Left lobe of liver (tissue), 2 donors: Measurements from ENCODE around the gene PWWP2B. TPM values are rescaled to one million over a fixed set of nuclear protein-coding genes. Genes with fewer than 3 reads are reported as not detected.

ENCODE experiments used
- ATAC-seq: fragments of 200-7000 bp; cut with Tn5 transposase; one replicate; pipeline ENCODE4 v1.9.1; 2020; ENCODE audit warnings: mild to moderate bottlenecking, moderate library complexity
- DNase-seq: peaks from one replicate; pipeline ENCODE4 v3.0.0-alpha.2; 2020; ENCODE audit warnings: low spot score
- total RNA-seq: library from RNA; stranded (reverse); gene quantifications from one replicate; pipeline ENCODE4 v1.2.1, GENCODE V29; 2021
- donor health status: DM: no; HTN: no; CAD: no; lungs with moderate emphysema.
- donor health status: DM: no; HTN: yes; CAD: no.

The PWWP2B gene
- total RNA-seq = 5.8 TPM

DNA sequence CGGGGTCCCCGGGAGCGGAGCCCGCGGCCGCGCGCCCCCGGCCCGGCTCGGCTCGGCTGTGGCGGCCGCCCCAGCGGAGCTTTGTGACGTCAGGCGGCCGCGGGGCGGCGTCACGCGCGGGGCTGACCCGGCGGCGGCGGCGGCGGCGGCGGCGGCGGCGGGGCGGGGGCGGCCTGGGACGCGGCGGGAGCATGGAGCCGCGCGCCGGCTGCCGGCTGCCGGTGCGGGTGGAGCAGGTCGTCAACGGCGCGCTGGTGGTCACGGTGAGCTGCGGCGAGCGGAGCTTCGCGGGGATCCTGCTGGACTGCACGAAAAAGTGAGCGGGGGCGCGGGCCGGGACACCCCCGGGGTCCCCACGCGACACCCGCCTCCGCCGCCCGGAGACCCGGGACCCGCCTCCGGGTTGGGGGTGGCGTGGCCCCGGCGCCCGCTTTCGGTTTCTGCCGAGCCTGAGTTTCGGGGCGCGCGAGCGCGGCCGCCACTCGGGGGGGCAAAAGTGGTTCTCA, at the start of gene PWWP2B:
TSS of gene PWWP2B (plus strand) at position 165 of the 506 bp plus-strand sequence. CDS start at position 192, 27 bp downstream.
- peak; percentile 33 for ATAC-seq
- no peak for DNase-seq

DNA sequence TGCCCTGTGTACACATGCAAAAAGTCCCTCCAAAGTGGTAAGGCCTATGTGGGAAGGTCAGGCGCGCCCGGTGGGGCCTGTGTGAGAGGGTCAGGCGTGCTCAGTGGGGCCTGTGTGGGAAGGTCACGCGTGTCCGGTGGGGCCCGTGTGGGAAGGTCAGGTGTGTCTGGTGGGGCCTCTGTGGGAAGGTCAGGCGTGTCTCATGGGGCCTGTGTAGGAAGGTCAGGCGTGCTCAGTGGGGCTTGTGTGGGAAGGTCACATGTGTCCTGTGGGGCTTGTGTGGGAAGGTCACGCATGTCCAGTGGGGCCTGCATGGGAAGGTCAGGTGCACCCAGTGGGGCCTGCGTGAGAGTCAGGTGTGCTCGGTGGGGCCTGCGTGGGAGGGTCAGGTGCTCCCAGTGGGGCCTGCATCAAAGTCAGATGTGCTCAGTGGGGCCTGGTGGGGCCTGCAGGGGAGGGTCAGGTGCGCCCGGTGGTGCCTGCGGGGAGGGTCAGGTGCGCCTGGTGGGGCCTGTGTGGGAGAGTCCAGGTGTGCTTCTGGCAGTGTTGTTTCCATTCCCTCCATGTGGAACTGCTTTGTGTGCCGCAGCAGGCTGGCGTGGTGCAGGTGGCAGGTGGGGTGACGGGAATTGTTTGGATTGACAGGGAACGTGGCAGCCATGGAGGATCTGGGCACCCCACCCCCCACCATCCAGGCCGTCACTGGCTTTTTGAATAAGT, 49.6 kb upstream of the PWWP2B start:
- ATAC-seq (no peak), DNase-seq (no peak)

DNA sequence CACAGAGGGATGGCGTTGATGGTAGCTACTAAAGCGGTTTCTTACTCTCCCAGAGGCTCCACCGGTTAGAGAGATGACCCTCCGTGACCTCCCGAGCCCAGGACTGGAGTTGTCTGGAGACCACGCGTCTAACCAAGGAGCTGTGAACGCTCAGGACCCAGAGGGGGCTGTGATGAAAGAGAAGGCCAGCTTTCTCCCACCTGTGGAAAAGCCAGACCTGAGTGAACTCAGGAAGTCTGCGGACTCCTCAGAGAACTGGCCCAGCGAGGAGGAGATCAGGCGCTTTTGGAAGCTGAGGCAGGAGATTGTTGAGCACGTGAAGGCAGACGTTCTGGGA, 49.1 kb upstream of the PWWP2B start:
- no peak for DNase-seq
- ATAC-seq = no peak

DNA sequence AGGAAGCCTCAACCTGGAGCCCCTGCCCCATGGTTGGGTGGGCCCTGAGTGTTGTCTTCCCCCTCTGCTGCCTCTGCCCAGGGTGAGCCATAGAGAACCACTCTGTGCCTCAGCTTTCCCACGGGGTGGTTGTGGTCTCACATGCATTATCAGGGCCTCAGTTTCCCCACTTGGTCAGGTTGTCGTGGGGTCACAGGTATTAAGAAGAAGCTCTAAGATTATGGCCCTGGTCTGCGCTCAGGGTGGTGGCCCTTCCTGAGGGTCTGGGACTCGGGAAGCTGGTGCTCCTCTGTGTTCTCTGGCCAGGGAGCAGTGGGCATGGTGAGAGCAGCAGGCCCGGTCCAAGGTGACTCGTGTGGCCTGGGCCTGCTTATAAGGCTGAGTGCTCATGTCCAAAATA, 47.2 kb upstream of the PWWP2B start:
- DNase-seq = no peak
- ATAC-seq = no peak

DNA sequence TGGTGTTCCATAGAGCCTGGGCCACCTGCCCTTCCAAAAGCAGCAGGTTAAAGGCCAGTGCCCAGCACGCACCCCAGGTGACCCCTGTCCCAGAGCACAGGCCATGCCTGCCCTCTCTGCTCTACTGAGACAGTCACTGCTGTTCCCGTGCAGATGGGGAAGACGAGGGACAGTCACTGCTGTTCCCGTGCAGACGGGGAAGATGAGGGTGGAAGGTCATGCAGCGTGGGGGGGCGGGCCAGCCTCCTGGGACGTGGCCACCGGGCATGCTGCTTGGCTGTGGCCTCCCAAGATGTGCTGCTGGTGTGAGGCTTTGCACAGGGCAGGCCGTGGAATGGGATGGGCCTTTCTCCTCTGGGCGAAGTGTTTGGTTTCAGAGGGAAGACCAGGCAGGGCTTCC, 46.6 kb upstream of the PWWP2B start:
- DNase-seq = no peak

DNA sequence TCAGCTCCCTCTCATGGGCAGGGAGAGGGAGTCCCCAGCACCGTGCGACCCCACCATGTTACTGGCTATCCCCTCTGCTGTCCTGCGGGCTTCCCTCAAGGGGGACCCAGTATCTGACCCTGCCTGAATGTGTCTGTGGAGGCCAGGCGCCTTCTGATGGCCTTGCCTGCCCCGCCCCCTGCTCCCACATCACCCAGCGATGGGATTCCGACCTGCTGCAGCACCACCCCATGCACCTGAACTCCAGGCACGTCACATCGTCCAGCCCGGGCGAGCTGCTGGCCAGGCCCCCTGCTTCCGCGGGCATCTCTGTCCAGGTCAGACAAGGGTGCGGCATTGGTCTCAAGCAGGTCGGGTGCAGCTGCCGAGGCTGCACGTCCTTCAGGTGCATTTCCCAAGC, 46.1 kb upstream of the PWWP2B start:
- ATAC-seq (no peak), DNase-seq (no peak)

More for the DNA sequence above, 46.6 kb upstream of the PWWP2B start:
- no peak for ATAC-seq

DNA sequence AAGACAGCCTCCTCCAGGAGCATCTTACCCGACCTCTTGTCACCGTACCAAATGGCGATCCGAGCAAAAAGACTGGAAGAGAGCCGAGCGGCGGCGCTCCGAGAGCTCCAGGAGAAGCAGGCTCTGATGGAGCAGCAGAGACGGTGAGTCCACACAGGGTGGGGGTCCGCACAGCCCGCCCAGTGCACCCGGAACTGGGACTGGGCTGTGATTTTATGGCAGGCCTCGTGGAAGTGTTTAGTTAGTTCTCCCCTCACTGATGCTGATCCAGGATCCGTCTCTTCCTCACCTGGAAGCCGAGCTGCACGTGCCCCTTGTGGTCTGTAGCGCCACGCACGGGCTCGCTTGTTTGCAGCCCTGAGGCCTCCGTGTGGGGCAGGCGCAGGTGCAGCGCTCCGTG, 45.4 kb upstream of the PWWP2B start:
- no peak for ATAC-seq
- no peak for DNase-seq

DNA sequence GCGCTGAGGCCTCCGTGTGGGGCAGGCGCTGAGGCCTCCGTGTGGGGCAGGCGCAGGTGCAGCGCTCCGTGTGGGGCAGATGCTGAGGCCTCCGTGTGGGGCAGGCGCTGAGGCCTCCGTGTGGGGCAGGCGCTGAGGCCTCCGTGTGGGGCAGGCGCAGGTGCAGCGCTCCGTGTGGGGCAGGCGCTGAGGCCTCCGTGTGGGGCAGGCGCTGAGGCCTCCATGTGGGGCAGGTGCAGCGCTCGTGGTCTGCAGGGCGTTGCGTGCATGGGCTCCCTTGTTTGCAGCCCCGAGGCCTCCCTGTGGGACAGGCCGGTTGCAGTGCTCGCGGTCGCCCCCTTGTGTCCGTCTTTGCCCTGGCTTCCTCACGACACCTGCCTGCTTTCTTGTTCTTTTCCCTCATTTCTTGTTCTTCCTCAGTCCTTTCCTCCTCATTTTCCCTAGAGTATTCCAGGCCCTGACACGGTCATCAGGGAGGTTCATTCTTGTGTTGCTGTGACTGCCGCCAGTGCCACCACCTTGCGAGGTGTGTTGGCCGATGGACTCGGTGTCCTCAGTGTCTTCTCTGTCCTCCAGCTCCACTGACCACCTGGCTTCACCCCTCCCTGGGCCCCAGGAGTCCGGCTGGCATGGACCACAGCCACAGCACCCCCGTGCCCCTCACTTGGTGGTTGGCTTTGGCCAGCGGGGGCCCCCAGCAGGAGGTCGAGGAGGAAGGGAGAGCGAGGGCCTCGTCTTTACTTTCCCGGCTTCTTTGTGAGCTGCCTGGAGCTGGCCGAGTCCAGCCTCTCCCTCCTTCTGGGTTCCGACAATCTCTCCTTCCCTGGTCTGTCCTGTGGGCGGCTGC, 44.3 kb upstream of the PWWP2B start:
- ATAC-seq = peak; percentile 86
- DNase-seq = peak; percentile 71

DNA sequence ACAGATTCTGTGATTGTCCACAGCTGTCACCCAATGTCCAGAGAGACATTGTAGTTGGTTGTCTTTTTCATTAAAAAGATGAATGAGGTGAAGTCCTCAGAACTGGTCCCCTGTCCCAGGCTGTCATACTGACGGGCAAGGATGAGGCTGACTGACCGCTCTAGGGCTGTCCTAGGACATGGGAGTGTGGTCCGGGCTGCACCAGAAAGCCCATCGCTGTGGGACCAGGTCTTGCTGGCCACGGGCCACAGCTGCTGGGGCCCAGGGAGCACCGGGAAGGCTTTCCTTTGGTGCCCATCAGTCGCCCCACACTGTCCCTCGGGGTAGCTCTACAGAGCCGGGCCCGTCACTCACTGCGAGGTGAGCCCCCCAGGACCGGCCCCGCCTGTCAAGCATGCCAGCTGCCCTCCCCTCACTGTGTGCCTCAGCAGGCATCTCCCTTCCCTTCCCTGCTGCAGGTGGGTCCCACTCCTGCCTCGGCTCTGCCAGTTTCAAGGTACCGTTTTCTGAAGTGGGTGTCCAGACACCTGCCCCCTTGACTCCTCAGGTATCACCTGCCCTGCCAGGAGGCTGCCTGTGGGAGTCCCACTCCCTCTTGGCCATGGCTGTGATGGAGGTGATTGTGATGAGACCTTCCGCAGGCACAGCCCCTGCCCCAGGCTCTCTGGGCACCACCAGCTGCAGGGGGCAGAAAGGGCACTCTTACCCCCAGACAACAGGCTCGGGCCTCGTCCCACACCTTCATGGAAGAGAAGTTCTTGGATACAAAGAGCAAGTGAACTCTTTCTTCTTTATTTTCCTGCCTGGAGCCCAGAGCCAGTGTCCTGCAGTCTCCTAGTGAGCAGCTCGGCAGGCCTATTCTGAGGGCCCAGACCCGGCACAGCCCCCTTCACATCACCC, 43.3 kb upstream of the PWWP2B start:
- no peak for ATAC-seq
- DNase-seq = no peak

DNA sequence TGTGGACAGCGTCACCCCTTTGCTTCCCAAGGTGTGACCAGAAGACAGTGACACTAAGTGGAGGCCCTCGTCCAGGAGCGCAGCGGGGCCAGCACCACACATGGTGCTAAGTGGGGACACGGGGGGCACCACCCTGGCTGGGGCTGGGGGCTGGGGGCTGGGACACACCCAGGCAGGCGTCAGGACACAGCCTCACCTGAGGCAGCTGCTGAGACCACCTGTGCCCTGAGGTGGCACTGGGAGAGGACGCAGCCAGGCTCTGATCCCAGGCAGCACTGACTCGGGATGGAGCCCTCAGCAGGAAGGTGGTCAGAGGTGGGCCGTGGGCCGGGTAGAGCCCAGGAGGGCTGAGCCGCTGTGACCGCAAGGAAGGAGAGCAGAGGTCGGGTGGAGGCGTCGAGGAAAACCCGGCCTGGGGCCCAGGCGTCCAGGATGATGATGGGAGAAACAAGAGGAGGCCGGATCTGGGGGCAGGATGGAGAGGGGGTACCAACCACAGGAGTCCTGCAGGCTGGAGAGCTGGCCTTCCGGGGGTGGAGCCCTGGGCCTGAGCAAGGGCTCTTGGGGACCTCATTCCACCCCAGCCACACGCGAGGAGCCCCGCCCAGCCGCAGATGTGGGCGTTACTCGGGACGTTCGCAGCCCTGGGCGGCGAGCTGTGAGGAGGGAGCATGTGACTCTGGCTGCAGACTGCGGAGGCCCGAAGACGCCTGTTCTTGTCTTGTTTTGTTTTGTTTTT, 42.5 kb upstream of the PWWP2B start:
- no peak for DNase-seq
- ATAC-seq = no peak

DNA sequence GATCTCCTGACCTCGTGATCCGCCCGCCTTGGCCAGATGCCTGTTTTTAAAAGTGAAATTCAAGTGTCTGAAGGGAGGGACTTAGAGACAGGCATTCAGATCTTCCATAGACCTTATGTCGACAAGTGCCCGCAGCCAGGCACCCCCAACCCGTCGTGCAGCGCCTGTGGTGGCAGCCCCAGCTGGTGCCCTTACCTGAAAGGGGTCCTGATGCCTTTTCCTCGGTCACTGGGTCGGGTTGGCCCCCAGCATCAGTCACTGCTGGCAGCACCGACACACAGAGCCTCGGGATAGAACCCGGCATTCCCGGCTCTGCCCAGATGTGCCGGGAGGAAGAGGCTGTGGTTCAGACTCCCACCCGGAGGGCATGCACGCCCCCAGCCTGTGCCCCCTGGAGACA, 41.7 kb upstream of the PWWP2B start:
- no peak for DNase-seq
- no peak for ATAC-seq

DNA sequence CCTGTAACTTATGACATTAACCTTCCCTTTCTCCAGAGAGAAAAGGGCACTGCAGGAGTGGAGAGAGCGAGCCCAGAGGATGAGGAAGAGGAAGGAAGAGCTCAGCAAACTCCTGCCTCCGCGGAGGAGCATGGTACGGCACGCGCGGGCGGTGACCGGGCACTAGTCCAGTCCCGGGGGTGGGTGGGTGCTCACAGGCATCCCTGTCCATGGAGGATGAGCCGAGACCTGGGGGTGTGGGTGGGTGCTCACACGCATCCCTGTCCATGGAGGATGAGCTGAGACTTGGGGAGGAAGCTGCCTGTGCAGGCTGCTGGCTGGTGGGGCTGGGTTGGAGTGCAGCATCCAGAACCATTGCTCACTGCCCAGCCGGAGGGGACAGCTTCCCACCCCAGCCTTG, 41.2 kb upstream of the PWWP2B start:
- DNase-seq (no peak), ATAC-seq (no peak)

DNA sequence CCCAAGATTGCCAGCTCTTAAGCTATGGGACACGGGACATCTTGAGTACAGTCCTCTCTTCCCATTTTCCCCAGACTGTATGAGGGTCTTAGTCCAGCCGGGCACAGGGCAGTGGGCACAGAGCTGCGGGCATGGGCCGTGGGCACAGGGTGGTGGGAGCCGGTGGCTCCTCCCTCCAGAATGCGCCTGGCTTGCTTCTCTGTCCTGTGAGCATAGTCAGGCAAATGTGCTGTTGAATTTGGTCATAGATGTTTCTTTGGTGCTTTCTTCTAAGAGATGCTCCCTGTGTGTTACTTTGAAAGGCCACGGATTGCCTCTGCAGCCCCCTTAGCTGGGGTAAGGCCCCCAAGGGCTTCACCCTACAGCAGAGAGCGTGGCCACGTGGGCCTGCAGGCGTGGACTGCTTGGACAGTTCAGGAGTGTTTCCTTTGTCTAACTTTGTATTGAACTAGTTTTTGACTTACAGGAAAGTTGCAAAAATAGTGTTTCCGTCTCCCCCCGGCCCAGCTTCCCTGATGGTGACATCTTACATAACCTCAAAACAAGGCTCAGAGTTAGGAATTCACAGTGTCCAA, 40.3 kb upstream of the PWWP2B start:
- ATAC-seq = no peak
- no peak for DNase-seq

DNA sequence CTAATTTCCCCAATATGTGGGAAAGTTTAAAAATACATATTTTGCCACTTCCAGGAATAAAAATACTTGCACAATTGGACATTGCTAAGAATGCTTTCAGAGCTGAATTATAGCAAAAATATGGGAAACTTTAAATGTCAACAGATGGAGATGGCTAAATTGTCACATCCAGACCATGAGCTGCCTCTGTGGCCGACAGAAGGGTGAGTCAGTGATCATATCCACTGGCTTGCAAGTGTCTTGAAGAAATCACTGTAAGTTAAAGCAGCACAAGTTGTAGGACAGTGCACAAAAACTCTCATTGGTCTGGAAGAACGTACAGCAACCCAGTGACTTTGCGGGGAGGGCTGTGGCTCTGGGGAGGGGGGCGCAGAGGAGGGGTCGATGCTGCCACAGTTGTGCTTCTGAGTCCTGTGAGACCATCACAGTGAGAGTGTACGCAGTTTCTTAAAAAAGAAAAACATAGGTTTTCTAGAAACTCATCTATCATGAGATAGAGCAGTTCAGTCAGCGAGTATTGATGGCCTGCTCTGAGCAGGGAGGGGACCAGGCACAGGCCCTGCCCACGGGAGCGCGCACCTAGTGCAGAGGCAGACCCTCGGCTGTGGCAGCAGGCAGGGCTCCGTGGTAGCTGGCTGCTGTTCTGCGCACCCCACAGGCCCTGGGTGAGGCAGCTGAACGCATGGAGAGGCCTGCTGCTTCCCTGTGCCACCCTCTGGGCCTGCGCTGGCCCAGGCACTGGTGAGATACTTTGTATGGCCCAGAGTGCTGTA, 39.5 kb upstream of the PWWP2B start:
- ATAC-seq (no peak), DNase-seq (no peak)

DNA sequence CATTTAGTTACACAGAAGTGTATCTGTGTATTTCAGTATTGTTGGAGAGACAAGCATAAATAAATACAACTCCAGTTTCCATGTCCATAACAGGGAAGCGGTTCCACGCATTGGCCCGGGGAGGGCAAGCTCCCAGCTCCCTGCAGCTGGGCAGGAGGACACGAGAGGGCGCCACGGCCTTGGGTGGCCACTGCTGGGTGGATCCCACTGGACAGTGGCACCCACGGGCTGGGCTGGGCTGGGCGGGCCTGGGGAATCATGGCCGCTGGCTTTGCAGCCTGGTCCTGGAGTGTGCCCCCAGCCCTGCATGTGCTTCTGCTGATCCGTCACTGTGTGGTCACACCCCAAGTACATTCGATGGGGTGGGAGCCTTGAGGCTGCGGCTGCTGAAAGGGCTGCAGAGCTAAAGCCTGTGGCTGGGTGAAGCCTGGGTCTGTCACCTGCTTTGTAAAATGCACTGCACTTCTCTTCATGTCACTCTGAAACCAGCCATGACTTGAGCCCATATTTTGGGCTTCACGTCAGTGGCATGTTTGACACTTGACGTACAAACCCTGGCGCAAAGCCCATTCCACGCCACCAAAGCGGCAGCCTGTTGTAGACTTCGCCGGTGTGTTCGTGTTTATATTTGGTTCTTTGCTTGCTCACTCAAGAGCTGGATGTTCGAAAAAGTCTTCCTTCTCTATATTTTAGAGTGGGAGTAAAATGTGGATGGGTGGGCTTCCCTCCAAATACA, 37.5 kb upstream of the PWWP2B start:
- ATAC-seq (no peak), DNase-seq (no peak)

DNA sequence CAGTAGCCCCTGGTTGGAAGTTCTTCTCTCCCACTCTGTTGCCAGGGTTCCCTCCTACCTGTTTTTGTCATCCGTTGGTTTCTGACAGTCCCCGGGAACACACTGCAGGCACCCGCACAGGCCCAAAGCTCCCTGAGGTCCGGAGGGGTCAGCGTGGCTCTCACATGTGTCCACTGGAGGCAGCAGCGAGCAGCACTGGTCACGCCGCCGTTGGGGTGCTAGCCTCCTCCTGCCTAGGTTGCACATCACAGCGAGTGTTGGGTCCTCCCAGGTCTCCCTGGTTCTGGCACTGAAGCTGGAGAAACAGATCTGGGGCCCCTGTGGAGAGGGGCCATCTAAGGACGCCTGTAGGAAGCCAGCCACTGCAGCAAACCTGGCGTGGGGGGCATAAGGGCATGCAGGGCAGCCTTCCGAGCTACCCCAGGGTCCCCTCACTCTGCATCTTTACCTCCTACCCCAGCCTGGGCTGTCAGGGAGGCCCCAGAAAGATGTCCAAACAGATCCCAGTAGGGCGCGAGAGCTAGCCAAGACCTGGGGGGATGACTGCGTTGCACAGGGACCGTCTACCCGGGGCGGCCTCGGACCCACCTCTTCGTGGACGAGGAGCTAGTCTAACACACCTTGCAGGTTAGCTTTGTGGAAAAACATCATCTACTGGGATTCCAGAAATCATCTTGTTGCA, 36.1 kb upstream of the PWWP2B start:
- ATAC-seq (peak; percentile 64), DNase-seq (no peak)

DNA sequence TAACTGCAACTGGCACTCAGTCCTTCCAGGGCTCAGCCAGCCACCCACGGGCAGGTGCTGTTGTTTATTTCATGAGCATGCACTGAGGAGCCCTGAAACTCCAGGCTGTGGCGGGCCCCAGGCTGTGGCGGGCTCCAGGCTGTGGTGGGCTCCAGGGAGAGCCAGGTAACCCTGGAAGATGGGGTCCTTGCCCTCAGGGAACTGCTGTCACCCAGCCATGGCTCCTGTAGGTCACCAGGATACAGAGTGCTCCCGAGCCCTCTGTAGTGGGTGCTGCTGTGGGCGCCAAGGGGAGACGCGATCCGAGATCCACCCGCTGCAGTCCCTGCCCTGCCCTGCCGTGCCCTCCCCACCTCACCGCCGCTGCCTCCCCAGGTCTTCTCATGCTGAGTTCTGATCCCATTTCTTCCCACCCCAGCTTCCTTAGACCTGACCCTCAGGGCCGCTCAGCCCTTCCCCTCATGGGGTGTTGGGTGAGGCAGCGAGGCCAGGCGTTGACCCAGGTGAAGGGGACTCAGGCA, 35.4 kb upstream of the PWWP2B start:
- no peak for ATAC-seq

DNA sequence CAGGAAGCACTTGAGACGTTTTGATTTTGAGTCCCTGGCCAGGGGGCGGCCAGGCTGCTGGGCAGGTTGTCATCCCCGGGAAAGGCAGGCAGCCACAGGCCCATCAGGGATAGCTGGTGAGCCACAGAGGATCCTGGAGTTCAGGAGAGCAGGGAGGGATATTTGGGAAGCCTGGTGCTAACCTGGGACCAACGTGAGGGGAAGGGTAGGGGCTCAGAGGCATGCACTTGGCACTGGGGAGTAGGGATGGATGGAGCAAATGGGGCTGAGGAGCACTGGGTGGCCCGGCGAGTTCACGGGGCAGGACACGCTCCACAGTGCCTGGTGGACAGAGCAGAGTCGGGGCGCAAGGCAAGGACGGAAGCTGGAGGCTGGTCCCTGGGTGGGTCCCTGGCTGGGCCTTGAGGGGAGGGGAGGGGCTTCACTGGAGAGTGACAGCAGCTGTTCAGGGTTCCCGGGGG, 34.8 kb upstream of the PWWP2B start:
- ATAC-seq (no peak), DNase-seq (no peak)

More for the DNA sequence above, 35.4 kb upstream of the PWWP2B start:
- DNase-seq = no peak
